Keratinocyte (primary cell): ENCODE measurements around the gene P4HTM. TPM values are rescaled to one million over a fixed set of nuclear protein-coding genes. Genes with fewer than 3 reads are reported as not detected.

Experiments
- DNase-seq: peaks from one replicate; pipeline ENCODE4 v3.0.0-alpha.2; 2011; ENCODE audit warnings: low read depth, missing footprints, low spot score
- FAIRE-seq: peaks from 2 replicates; lab custom pipeline; 2011; peaks lifted over from hg19 to GRCh38; lab: Jason Lieb, UNC
- H2AFZ ChIP-seq: 2 replicates; pipeline ENCODE4 v1.6.0; 2012; ENCODE audit warnings: low read length, control low read depth, inconsistent platforms; ENCODE audit not compliant: control insufficient read depth
- H3K27ac ChIP-seq: 2 replicates; pipeline ENCODE4 v1.5.1; 2011; ENCODE audit warnings: low read length; ENCODE audit not compliant: control insufficient read depth, insufficient read depth
- H3K27me3 ChIP-seq: 3 replicates; pipeline ENCODE4 v1.6.0; 2011; ENCODE audit warnings: low read length; ENCODE audit not compliant: control insufficient read depth, insufficient read depth; ENCODE audit errors: extremely low read depth
- H3K36me3 ChIP-seq, 2 experiments: 2 replicates in 1 of 2; 3 replicates in 1 of 2; pipeline ENCODE4 v1.5.1; 2011; ENCODE audit warnings: low read length in 2 of 2, mild to moderate bottlenecking in 1 of 2; ENCODE audit not compliant: control insufficient read depth in 2 of 2, insufficient read depth in 2 of 2; ENCODE audit errors: extremely low read depth in 1 of 2
- H3K4me1 ChIP-seq: 3 replicates; pipeline ENCODE4 v1.5.1; 2011; ENCODE audit warnings: low read length; ENCODE audit not compliant: control insufficient read depth, insufficient read depth; ENCODE audit errors: extremely low read depth
- H3K4me2 ChIP-seq: 3 replicates; pipeline ENCODE4 v1.6.0; 2011; ENCODE audit warnings: low read depth, low read length; ENCODE audit not compliant: control insufficient read depth, insufficient read depth; ENCODE audit errors: extremely low read depth
- H3K4me3 ChIP-seq, 3 experiments: fragments of 200-600 bp in 1 of 3; sonication (generic) in 1 of 3; 2 replicates in 2 of 3; 3 replicates in 1 of 3; pipeline ENCODE4 v1.5.1; 2011 to 2016; ENCODE audit warnings: low read length in 3 of 3, mild to moderate bottlenecking in 3 of 3, control low read depth in 2 of 3, inconsistent platforms in 1 of 3, low read depth in 1 of 3, mixed read lengths in 1 of 3, mixed run types in 1 of 3, moderate library complexity in 1 of 3; ENCODE audit not compliant: control insufficient read depth in 2 of 3, insufficient read depth in 2 of 3; ENCODE audit errors: extremely low read depth in 1 of 3
- H3K79me2 ChIP-seq: 2 replicates; pipeline ENCODE4 v1.6.0; 2012; ENCODE audit warnings: low read length; ENCODE audit not compliant: control insufficient read depth, insufficient read depth
- H3K9ac ChIP-seq: 3 replicates; pipeline ENCODE4 v1.6.0; 2011; ENCODE audit warnings: low read length; ENCODE audit not compliant: control insufficient read depth, insufficient read depth; ENCODE audit errors: extremely low read depth
- H3K9me1 ChIP-seq: 3 replicates; pipeline ENCODE4 v1.6.0; 2011; ENCODE audit warnings: low read length; ENCODE audit not compliant: control insufficient read depth, insufficient read depth; ENCODE audit errors: extremely low read depth
- H3K9me3 ChIP-seq: 2 replicates; pipeline ENCODE4 v1.5.1; 2012; ENCODE audit warnings: low read depth, low read length; ENCODE audit not compliant: control insufficient read depth
- H4K20me1 ChIP-seq: 3 replicates; pipeline ENCODE4 v1.6.0; 2011; ENCODE audit warnings: low read length; ENCODE audit not compliant: control insufficient read depth, insufficient read depth; ENCODE audit errors: extremely low read depth
- EZH2 ChIP-seq: IDR thresholded peaks from one replicate; pipeline ENCODE4 v1.6.1; 2012; ENCODE audit warnings: inconsistent platforms, mild to moderate bottlenecking, low read length, moderate library complexity
- dilution Hi-C: fragments of 300-500 bp; cut with MboI; formaldehyde crosslinking; loops from one replicate; pipeline ENCODE4 v1.7.0; 2020; ENCODE audit warnings: low sequenced_read_pairs; ENCODE audit not compliant: extremely low pct_ligation_motif_present
- polyA minus RNA-seq, 3 experiments: library from RNA; depleted of rRNA, polyadenylated mRNA; stranded (reverse); fragments of >200 nt; gene quantifications; 1 replicate in 1 of 3; 2 replicates in 1 of 3; 3 replicates in 1 of 3; pipeline ENCODE4 v1.2.3, GENCODE V29; 2011
- polyA plus RNA-seq, 5 experiments: library from polyadenylated mRNA; depleted of rRNA in 3 of 5; stranded (reverse) in 3 of 5; stranded (forward) in 1 of 5; unstranded in 1 of 5; fragments of >200 nt; gene quantifications; 1 replicate in 1 of 5; 2 replicates in 3 of 5; 3 replicates in 1 of 5; pipeline versions ENCODE4 v1.2.1 to v1.2.3, GENCODE V29; 2011 to 2012; ENCODE audit warnings: missing spikeins in 2 of 5, low read depth in 1 of 5, low replicate concordance in 1 of 5
- TF ChIP-seq, protein P1 (sequence below), 3 experiments: IDR thresholded peaks in 1 of 3; conservative IDR thresholded peaks in 1 of 3; optimal IDR thresholded peaks in 1 of 3; 2 replicates in 2 of 3; 3 replicates in 1 of 3; pipeline versions ENCODE3 to v1.5.1; 2011; ENCODE audit warnings: low read length in 3 of 3, mild to moderate bottlenecking in 3 of 3, moderate library complexity in 2 of 3, control low read depth in 1 of 3, inconsistent platforms in 1 of 3; ENCODE audit not compliant: insufficient read depth in 2 of 3; ENCODE audit errors: extremely low read depth in 1 of 3

The P4HTM gene, protein sequence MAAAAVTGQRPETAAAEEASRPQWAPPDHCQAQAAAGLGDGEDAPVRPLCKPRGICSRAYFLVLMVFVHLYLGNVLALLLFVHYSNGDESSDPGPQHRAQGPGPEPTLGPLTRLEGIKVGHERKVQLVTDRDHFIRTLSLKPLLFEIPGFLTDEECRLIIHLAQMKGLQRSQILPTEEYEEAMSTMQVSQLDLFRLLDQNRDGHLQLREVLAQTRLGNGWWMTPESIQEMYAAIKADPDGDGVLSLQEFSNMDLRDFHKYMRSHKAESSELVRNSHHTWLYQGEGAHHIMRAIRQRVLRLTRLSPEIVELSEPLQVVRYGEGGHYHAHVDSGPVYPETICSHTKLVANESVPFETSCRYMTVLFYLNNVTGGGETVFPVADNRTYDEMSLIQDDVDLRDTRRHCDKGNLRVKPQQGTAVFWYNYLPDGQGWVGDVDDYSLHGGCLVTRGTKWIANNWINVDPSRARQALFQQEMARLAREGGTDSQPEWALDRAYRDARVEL
- polyA plus RNA-seq: 0.93 to 1.1 TPM (median 0.99 TPM) in 3 replicates
- 5.1 TPM for polyA plus RNA-seq (2011; ENCODE audit: low read depth)
- 0.27 and 0.32 TPM in 2 replicates for polyA plus RNA-seq (2011; cell fraction: cytosol; rRNA removed)
- polyA plus RNA-seq (2011; cell fraction: nucleus; rRNA removed): 3.8 and 3.9 TPM in 2 replicates
- polyA plus RNA-seq (2012; ENCODE audit: low replicate concordance): 0.76 and 3.6 TPM in 2 replicates
- 1.3 to 2.1 TPM (median 1.6 TPM) in 3 replicates for polyA minus RNA-seq
- polyA minus RNA-seq (2011; cell fraction: cytosol; rRNA and poly(A)+ RNA removed): 5.4 TPM
- 2.9 and 3.1 TPM in 2 replicates for polyA minus RNA-seq (2011; cell fraction: nucleus; rRNA and poly(A)+ RNA removed)

DNA sequence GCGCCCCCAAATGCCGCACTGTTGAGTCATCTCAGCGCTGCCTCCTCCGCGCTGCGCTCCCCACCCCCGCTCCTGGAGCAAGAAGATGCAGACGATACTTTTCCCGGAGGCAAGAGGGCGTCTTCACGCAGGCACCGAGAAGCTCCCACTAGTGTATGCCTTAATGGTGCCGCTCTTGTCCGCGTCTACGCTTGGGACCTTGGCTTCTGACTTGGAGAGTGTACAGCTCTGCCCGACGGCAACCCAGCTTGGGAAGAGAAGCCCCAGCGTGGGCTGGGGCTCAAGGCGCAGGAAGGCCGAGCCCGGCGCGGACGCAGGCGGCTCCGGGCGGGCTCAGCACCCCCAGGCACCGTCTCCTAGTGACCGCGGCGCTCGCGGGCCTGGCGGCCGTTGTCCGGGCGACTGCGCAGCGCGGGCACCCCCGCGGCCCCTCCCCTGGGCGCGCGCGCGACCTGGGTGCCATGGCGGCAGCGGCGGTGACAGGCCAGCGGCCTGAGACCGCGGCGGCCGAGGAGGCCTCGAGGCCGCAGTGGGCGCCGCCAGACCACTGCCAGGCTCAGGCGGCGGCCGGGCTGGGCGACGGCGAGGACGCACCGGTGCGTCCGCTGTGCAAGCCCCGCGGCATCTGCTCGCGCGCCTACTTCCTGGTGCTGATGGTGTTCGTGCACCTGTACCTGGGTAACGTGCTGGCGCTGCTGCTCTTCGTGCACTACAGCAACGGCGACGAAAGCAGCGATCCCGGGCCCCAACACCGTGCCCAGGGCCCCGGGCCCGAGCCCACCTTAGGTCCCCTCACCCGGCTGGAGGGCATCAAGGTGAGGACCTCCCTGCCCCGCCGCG is at the start of gene P4HTM:
P4HTM (plus strand) TSS at position 446 of the 840 bp plus-strand sequence; CDS start at position 462, 16 bp downstream.
- peak within 1 kb of the TSS; percentile 67 for H3K9ac ChIP-seq
- dilution Hi-C loops: no loop called here
- H3K4me2 ChIP-seq: peak within 1 kb of the TSS; percentile 93
- TF ChIP-seq, protein P1, sequence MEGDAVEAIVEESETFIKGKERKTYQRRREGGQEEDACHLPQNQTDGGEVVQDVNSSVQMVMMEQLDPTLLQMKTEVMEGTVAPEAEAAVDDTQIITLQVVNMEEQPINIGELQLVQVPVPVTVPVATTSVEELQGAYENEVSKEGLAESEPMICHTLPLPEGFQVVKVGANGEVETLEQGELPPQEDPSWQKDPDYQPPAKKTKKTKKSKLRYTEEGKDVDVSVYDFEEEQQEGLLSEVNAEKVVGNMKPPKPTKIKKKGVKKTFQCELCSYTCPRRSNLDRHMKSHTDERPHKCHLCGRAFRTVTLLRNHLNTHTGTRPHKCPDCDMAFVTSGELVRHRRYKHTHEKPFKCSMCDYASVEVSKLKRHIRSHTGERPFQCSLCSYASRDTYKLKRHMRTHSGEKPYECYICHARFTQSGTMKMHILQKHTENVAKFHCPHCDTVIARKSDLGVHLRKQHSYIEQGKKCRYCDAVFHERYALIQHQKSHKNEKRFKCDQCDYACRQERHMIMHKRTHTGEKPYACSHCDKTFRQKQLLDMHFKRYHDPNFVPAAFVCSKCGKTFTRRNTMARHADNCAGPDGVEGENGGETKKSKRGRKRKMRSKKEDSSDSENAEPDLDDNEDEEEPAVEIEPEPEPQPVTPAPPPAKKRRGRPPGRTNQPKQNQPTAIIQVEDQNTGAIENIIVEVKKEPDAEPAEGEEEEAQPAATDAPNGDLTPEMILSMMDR (optimal IDR thresholded peaks at IDR 0.05 in 1 of 3, IDR thresholded peaks at IDR 0.05 in 1 of 3, conservative IDR thresholded peaks at IDR 0.05 in 1 of 3; ENCODE audit: extremely low read depth in 1 of 3, insufficient read depth in 2 of 3, low read length in 3 of 3): peak; percentile 9 to 57 (median 26)
- no peak for TF ChIP-seq EZH2
- peak; percentile 76 for DNase-seq
- H3K9me3 ChIP-seq: no peaks in the 10 kb centered on the region
- peak within 1 kb of the TSS; percentile 94 for H2AFZ ChIP-seq
- no peaks in the 10 kb centered on the region for H3K79me2 ChIP-seq
- no peaks in the 10 kb centered on the region for H4K20me1 ChIP-seq
- H3K4me3 ChIP-seq: peak within 1 kb of the TSS; percentile 30 to 77 (median 73)
- peaks cover 15% of the 10 kb centered on the region for H3K4me1 ChIP-seq
- H3K9me1 ChIP-seq: no peaks in the 10 kb centered on the region
- peak within 1 kb of the TSS; percentile 47 for H3K27ac ChIP-seq
- FAIRE-seq: peak; percentile 59
- peaks cover 2 to 3% of the 10 kb centered on the region in 2 experiments for H3K36me3 ChIP-seq
- no peaks in the 10 kb centered on the region for H3K27me3 ChIP-seq

DNA sequence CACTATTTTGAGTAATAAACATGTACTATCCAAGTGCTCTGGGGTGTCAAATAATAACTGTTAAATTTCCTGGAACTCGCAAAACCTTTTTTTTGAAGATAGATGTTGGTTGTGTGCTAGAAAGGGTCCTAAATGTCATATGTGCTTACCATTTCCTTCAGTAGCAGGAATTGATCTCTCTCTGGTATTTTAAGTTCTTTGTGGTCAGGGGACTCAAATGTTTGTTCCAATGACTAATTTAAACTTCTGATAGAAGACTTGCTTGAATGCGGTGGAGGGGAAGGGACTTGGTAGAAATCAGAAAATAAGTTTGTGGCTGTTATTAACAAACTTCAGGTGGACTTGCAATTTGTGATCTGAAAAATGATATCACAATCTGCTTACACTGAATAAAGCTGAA is 44.6 kb upstream of the P4HTM start:
- dilution Hi-C loops: no loop called here
- Histone ChIP-seq H3K79me2 (peaks cover 50% of the 10 kb centered on the region), H3K36me3 (peaks cover 6 to 7% of the 10 kb centered on the region in 2 experiments)

More for the DNA sequence above, 44.6 kb upstream of the P4HTM start:
- DNase-seq (no peak), FAIRE-seq (no peak)
- H3K9me1 ChIP-seq: peaks cover 3% of the 10 kb centered on the region
- peaks cover 9% of the 10 kb centered on the region for H4K20me1 ChIP-seq
- no peaks in the 10 kb centered on the region for H3K4me1 ChIP-seq
- H3K9ac ChIP-seq: no peak overlapping the region
- no peak overlapping the region for H3K27ac ChIP-seq
- no peaks in the 10 kb centered on the region for H3K27me3 ChIP-seq
- H2AFZ ChIP-seq: no peak overlapping the region
- no peak overlapping the region for H3K4me3 ChIP-seq
- H3K4me2 ChIP-seq: no peak overlapping the region
- H3K9me3 ChIP-seq: no peaks in the 10 kb centered on the region
- no peak for TF ChIP-seq EZH2
